GM23338 (cell line): ENCODE data around the gene TF. TPM values are rescaled to one million over a fixed set of nuclear protein-coding genes. Genes with fewer than 3 reads are reported as not detected.

Source experiments
- ATAC-seq: fragments of 200-7000 bp; cut with Tn5 transposase; 3 replicates; pipeline ENCODE4 v1.9.1; 2020
- DNase-seq: peaks from one replicate; pipeline ENCODE4 v3.0.0-alpha.2; 2015; ENCODE audit warnings: low spot score
- H2AFZ ChIP-seq: fragments of 200-600 bp; sonication (generic); 2 replicates; pipeline ENCODE4 v1.8.0; 2016; ENCODE audit warnings: antibody characterized with exemption, mild to moderate bottlenecking, moderate library complexity
- H3F3A ChIP-seq: fragments of 200-600 bp; sonication (generic); replicated peaks from 2 replicates; pipeline ENCODE4 v1.8.0; 2017; ENCODE audit warnings: antibody characterized with exemption, mixed run types, low read depth
- H3K27ac ChIP-seq: fragments of 200-600 bp; sonication (generic); 2 replicates; pipeline ENCODE4 v1.6.1; 2016; ENCODE audit warnings: low read depth
- H3K27me3 ChIP-seq: fragments of 200-600 bp; sonication (generic); 2 replicates; pipeline ENCODE4 v1.8.0; 2016; ENCODE audit warnings: mild to moderate bottlenecking, mixed run types, moderate library complexity; ENCODE audit not compliant: insufficient read depth
- H3K36me3 ChIP-seq: fragments of 200-600 bp; sonication (generic); 2 replicates; pipeline ENCODE4 v1.8.0; 2016; ENCODE audit warnings: mild to moderate bottlenecking; ENCODE audit not compliant: insufficient read depth
- H3K4me1 ChIP-seq: fragments of 200-600 bp; sonication (generic); 2 replicates; pipeline ENCODE4 v1.8.0; 2016; ENCODE audit warnings: mild to moderate bottlenecking, moderate library complexity; ENCODE audit not compliant: insufficient read depth
- H3K4me2 ChIP-seq: fragments of 200-600 bp; sonication (generic); 2 replicates; pipeline ENCODE4 v1.7.1; 2017; ENCODE audit warnings: mixed run types
- H3K4me3 ChIP-seq: fragments of 200-600 bp; sonication (generic); 2 replicates; pipeline ENCODE4 v1.6.1; 2016; ENCODE audit warnings: mixed run types
- H3K79me2 ChIP-seq: fragments of 200-600 bp; sonication (generic); replicated peaks from 2 replicates; pipeline ENCODE4 v1.8.0; 2017; ENCODE audit warnings: mild to moderate bottlenecking; ENCODE audit not compliant: insufficient read depth
- H3K9me2 ChIP-seq: fragments of 200-600 bp; sonication (generic); 2 replicates; pipeline ENCODE4 v1.8.0; 2017; ENCODE audit not compliant: insufficient read depth
- H4K20me1 ChIP-seq: fragments of 200-600 bp; sonication (generic); replicated peaks from 2 replicates; pipeline ENCODE4 v1.8.0; 2017; ENCODE audit warnings: mild to moderate bottlenecking; ENCODE audit not compliant: insufficient read depth
- H3K27ac Mint-ChIP-seq: 2 replicates; pipeline ENCODE4 v1.8.0; 2020; ENCODE audit warnings: inconsistent platforms, mild to moderate bottlenecking, moderate library complexity, mixed read lengths
- H3K27me3 Mint-ChIP-seq: 3 replicates; pipeline ENCODE4 v1.8.0; 2022; ENCODE audit warnings: low read depth, mild to moderate bottlenecking, moderate library complexity, mixed read lengths, inconsistent platforms; ENCODE audit not compliant: insufficient read depth, poor library complexity
- H3K36me3 Mint-ChIP-seq: 3 replicates; pipeline ENCODE4 v1.8.0; 2021; ENCODE audit warnings: low read depth, mild to moderate bottlenecking, inconsistent platforms, moderate library complexity, mixed read lengths
- H3K4me1 Mint-ChIP-seq: 3 replicates; pipeline ENCODE4 v1.8.0; 2020; ENCODE audit warnings: mild to moderate bottlenecking, inconsistent platforms, mixed read lengths
- H3K4me3 Mint-ChIP-seq: 3 replicates; pipeline ENCODE4 v1.8.0; 2021; ENCODE audit warnings: moderate library complexity, mild to moderate bottlenecking, inconsistent platforms, mixed read lengths
- H3K9me3 Mint-ChIP-seq: 3 replicates; pipeline ENCODE4 v1.8.0; 2020; ENCODE audit warnings: moderate library complexity, mild to moderate bottlenecking, inconsistent platforms, mixed read lengths
- EZH2phosphoT487 ChIP-seq: fragments of 200-600 bp; sonication (generic); IDR thresholded peaks from one replicate; pipeline ENCODE4 v1.8.1; 2018; ENCODE audit warnings: antibody characterized with exemption; ENCODE audit not compliant: unreplicated experiment
- NANOG ChIP-seq: IDR thresholded peaks from 2 replicates; pipeline ENCODE4 v1.6.1; 2016; ENCODE audit warnings: antibody characterized with exemption, borderline replicate concordance
- POLR2AphosphoS5 ChIP-seq: IDR thresholded peaks from 2 replicates; pipeline ENCODE4 v1.6.1; 2016; ENCODE audit warnings: antibody characterized with exemption, low read depth
- REST ChIP-seq: IDR thresholded peaks from one replicate; pipeline ENCODE4 v1.6.1; 2018; ENCODE audit warnings: antibody characterized with exemption; ENCODE audit not compliant: unreplicated experiment
- ZNF462 ChIP-seq: fragments of 250-450 bp; sonication (Bioruptor Pico); IDR thresholded peaks from 2 replicates; pipeline ENCODE4 v1.5.0; 2020; ENCODE audit warnings: mild to moderate bottlenecking, moderate library complexity
- polyA plus RNA-seq: library from polyadenylated mRNA; unstranded; fragments of >200 nt; fragmentation: Nextera tagmentation; extraction: Ambion mirVana; gene quantifications from 2 replicates; pipeline ENCODE4 v1.2.1, GENCODE V29; 2016
- total RNA-seq: library from RNA; depleted of rRNA; stranded (reverse); fragments of >200 nt; shearing (Covaris generic); gene quantifications from 2 replicates; pipeline ENCODE4 v1.2.3, GENCODE V29; 2014

Gene TF
- total and polyA plus RNA-seq, 2 experiments from 2014 or later = 0.03 to 0.76 TPM

GRCh38 chr3:133758964-133759739, 13.0 kb downstream of the TF start:
- ATAC-seq (peak; percentile 61), DNase-seq (no peak)
- Mint-ChIP-seq H3K9me3 (no peaks in the 10 kb centered on the region), H3K27me3 (peaks cover 6% of the 10 kb centered on the region), H3K4me1 (peaks cover 18% of the 10 kb centered on the region), H3K36me3 (no peaks in the 10 kb centered on the region), H3K4me3 (no peak overlapping the region), H3K27ac (no peak overlapping the region)
- H3K27me3 ChIP-seq = no peaks in the 10 kb centered on the region
- no peak overlapping the region for H3K4me2 ChIP-seq
- 0 out of 2 replicates have a peak, but pooled peaks cover 5% of the 10 kb centered on the region for H3K9me2 ChIP-seq
- peaks cover 7% of the 10 kb centered on the region; the same call in 1 of the 2 replicates for H3K4me1 ChIP-seq
- H4K20me1 ChIP-seq = no peaks in the 10 kb centered on the region
- no peaks in the 10 kb centered on the region for H3K79me2 ChIP-seq
- H3K27ac ChIP-seq = no peak overlapping the region
- no peak overlapping the region for H3K4me3 ChIP-seq
- TF ChIP-seq REST (no peak), ZNF462 (CRISPR knock-in tag) (no peak), EZH2phosphoT487 (no peak), POLR2AphosphoS5 (no peak), NANOG (no peak)
- peak overlapping the region; percentile 78; the same call in 1 of the 2 replicates for H2AFZ ChIP-seq
- no peaks in the 10 kb centered on the region for H3F3A ChIP-seq
- no peaks in the 10 kb centered on the region for H3K36me3 ChIP-seq
